ENCODE measurements around the gene SPRR4.

The SPRR4 gene

DNA sequence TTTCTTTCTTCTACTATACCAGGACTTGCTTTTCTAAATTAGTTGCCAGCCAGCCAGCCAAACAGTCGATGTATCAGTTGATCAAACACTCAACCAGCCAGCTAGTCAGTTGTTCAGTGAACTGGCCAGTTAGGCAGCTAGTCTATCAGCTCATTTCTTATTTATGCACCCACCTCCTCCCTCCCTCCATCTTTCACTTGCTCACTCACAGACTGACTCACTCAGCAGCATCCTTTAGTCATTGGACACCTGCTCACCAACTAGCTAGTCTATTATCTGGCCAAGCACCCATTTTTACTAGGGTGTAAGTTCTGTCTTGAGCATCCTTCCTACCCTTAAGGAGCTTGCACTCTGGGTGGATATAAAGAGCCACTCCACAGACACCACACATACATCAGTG lies 5.9 kb upstream of the SPRR4 start:
- H3K27ac ChIP-seq, result no peak overlapping the region
- TF ChIP-seq, protein P1, sequence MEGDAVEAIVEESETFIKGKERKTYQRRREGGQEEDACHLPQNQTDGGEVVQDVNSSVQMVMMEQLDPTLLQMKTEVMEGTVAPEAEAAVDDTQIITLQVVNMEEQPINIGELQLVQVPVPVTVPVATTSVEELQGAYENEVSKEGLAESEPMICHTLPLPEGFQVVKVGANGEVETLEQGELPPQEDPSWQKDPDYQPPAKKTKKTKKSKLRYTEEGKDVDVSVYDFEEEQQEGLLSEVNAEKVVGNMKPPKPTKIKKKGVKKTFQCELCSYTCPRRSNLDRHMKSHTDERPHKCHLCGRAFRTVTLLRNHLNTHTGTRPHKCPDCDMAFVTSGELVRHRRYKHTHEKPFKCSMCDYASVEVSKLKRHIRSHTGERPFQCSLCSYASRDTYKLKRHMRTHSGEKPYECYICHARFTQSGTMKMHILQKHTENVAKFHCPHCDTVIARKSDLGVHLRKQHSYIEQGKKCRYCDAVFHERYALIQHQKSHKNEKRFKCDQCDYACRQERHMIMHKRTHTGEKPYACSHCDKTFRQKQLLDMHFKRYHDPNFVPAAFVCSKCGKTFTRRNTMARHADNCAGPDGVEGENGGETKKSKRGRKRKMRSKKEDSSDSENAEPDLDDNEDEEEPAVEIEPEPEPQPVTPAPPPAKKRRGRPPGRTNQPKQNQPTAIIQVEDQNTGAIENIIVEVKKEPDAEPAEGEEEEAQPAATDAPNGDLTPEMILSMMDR (conservative IDR thresholded peaks at IDR 0.05), result no peak
- no peak for TF ChIP-seq ZFX (IDR thresholded peaks at IDR 0.05)

DNA sequence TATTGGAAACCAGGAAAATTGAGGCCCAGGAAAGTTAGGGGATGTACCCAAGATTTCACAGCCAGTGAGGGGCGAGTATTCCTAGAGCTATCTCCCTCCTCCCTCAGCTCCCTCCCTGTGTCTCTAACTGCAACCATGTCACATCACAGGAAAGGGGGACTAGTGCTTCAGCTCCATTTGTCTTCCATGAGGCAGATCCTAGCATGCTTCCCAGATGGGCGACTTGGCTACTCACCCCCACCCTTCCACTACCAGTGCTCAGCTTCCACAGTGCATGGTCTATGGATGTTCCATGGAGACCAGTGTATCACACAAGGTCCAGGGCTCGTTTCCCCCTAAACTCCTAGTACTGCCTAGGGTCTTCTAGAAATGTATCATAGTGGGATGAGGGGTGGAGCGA lies 4.6 kb upstream of the SPRR4 start:
- TF ChIP-seq ZFX (IDR thresholded peaks at IDR 0.05), result no peak
- TF ChIP-seq, protein P1 (conservative IDR thresholded peaks at IDR 0.05), result no peak
- no peak overlapping the region for H3K27ac ChIP-seq

DNA sequence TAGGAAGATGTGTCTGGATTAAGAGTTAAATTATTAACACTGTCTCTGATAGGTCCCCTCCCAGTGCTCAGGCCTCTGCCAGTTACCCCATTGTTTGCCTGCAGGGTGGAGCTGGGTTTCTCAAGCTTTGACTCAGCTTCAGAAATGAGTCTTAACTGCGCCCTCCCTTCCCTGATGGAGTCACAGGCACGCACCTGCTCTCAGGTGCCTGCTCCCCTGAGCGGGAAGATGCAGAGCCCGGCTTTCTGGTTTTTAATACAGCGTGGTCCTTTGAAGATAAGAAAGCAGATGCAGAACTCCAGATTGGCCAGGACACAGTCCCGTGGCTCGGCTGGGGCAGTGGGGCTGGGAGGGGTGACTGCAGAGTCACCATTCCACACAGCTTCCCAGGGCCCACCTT lies 3.2 kb upstream of the SPRR4 start:
- H3K27ac ChIP-seq, result no peak overlapping the region
- TF ChIP-seq, protein P1 (conservative IDR thresholded peaks at IDR 0.05), result no peak
- TF ChIP-seq ZFX (IDR thresholded peaks at IDR 0.05), result no peak

DNA sequence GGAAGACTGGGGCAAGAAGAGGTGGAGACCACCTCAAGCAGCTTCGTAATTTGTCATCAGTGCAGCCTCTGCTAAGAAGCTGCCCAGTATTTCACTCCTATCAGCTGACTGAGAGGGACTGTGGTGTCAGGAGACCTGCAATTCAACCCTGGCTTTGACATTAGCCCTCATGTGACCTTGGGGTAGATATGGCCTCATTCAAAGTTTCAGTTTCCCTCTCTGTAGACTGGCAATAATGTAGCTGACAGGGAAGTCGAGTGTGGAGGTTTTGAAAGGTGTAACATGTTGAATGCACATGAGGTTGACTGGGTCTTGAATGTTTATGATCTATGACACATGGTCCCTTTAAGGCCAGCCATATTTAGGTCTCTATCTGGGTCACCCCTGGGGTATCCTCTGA lies 2.2 kb upstream of the SPRR4 start:
- H3K27ac ChIP-seq, result no peak overlapping the region
- TF ChIP-seq ZFX (IDR thresholded peaks at IDR 0.05), result no peak
- TF ChIP-seq, protein P1 (conservative IDR thresholded peaks at IDR 0.05), result no peak

DNA sequence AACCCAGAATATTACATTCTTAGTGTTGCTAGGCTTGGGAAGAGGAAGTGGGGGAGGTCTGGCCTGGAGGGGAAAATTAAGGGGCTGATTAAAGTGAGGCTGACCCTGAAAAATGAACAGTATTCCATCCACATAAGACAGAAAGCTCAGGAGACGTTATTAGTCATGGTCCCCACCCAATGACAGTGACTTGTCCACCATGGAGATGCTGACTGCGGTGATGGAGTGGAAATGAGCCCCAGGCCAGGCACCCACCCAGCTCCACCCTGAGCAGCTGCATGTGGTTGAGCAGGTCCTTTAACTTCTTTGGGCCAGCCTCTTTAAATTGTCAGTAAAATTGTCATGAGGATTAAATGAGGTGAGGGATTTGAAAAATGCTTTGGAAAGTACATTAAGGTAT lies 1.4 kb upstream of the SPRR4 start:
- no peak overlapping the region for H3K27ac ChIP-seq
- TF ChIP-seq ZFX (IDR thresholded peaks at IDR 0.05), result no peak
- TF ChIP-seq, protein P1 (conservative IDR thresholded peaks at IDR 0.05), result no peak

DNA sequence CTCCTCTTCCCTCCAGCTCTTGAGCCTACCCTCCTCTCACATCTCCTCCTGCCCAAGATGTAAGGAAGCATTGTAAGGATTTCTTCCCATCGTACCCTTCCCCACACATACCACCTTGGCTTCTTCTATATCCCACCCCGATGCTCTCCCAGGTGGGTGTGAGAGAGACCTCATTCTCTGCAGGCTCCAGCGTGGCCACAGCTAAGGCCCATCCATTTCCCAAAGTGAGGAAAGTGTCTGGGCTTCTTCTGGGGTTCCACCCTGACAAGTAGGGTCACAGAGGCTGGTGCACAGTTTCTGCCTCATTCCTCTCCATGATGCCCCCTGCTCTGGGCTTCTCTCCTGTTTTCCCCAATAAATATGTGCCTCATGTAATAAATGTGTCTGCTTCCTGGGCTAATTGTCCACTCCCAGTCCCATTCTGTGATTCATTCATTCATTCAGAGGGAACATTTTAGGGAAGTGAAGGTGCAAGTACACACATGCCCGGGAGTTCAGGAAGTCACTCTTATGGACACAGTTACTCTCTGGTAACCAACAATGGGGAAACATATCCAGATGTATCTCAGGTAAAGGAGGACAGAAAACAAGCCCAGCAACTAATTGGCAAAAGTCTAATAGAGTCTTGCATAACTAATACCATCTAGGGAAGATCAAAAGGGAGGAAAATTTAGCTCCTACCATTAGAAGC lies 1.9 kb downstream of the SPRR4 start:
- TF ChIP-seq, protein P1 (conservative IDR thresholded peaks at IDR 0.05), result no peak
- no peak for TF ChIP-seq ZFX (IDR thresholded peaks at IDR 0.05)
- no peak overlapping the region for H3K27ac ChIP-seq

DNA sequence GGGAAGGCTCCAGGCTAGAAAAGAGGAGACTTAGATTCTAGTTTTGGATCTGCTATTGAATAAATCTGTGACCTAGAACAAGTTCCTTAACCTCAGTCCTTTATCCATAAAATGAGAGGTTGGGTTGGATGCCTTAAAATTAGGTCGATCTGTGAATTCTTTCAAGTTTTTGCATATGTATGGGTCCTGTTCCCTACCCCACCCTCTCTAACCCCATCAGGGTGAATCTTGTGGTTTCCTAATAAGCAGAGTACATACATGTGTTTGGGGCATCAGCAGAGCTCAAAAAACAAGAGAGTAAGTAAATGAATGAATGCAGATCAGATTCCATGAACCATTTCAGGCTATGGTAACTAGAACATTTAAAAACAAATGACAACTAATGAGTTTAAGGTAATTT lies 6.2 kb downstream of the SPRR4 start:
- TF ChIP-seq, protein P1 (conservative IDR thresholded peaks at IDR 0.05), result no peak
- no peak for TF ChIP-seq ZFX (IDR thresholded peaks at IDR 0.05)
- no peak overlapping the region for H3K27ac ChIP-seq
